Measurements from ENCODE around the gene TRIM38.

TRIM38 gene

DNA sequence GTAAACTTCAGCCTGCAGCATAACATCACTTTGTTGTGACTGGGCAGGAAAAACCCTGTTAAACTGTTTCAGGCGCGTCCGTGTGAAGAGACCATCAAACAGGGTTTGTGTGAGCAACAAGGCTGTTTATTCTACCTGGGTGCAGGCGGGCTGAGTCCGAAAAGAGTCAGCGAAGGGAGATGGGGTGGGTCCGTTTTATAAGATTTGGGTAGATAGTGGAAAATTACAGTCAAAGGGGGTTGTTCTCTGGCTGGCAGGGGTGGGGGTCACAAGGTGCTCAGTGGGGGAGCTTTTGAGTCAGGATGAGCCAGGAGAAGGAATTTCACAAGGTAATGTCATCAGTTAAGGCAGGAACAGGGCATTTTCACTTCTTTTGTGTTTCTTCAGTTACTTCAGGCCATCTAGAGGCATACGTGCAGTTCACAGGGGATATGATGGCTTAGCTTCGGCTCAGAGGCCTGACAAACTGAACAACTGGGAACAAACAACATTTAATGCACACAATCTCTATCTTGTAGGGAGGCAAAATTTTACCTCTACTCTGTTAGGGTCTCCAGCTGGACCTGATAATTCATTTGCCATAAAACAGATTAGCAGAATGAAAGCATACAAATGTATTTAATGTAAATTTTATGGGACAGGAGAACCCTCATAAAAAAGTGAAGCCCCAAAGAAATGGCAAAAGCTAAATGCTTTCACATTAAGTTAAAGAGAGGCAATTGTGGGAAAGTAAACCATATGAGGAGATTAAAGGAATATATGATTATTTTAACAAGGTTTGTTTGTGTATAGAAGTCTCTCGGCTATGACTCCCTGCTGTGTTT is 66.4 kb downstream of the TRIM38 start:
- peak; percentile 68 for DNase-seq

DNA sequence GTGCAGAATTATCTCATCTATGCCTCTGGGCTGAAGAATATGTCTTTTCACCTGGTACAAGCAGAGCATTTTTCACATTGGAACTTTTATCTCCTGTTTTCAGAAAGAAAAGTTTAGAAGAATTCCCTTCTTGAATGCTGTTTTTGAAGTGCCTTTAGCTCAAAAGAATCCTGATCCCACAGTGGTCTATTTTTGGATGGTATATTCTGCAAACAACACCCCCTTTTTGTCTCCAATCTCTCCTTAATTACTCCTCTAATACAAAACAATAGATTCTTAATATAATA is 66.9 kb downstream of the TRIM38 start:
- DNase-seq: no peak

DNA sequence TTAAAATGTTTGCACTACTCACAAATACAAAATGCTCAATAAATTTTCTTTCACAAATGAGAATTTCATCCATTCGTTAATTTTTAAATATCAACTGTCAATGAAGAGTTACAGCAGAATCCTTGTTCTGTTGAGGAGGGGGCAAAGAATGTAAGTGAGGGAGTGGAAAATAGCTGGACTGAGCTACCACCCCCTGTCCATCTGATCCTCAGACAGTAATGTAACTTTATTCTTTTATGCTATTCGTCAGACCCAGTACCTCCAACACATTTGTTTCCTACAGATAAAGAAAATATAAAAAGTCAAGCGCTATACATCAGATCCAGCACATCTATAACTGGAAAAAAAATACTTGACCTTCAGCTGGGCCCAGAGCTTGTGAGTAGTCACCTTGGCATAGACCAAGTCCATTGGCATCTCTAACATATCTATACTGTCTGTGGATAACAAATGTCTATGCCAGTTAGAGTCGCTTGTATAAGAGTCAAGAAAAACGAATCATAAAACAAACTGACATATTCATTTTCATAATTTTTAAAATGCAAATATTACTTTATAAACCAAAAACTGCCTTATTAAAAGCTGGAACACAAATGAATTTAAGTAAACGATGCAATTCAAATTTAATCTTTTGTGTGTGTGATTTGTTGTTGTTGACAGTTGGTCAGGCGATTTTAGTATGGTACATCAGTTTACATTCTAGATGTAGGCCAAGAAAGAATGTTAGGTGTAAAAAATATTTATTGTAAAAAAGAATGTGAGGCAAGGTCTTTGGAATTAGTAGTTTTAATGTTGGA is 67.5 kb downstream of the TRIM38 start:
- DNase-seq: no peak

DNA sequence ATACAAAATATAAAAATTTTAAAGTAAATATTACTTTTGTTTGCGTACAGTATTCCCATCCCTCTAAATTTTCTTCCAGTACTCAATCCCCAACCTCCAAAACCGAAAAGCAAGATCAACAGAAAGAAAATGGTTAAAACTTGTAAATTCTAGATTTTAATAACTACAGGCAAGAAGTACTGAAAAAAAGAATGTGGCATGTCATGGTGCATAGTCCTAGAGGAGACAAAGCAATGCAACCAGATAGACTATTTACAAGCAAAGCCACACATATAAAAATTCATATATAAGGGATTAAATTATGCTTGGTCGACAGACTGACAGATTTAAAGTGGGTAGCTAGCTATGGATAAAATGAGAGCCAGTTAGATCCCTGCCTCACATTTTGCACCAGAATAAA is 68.1 kb downstream of the TRIM38 start:
- no peak for DNase-seq

DNA sequence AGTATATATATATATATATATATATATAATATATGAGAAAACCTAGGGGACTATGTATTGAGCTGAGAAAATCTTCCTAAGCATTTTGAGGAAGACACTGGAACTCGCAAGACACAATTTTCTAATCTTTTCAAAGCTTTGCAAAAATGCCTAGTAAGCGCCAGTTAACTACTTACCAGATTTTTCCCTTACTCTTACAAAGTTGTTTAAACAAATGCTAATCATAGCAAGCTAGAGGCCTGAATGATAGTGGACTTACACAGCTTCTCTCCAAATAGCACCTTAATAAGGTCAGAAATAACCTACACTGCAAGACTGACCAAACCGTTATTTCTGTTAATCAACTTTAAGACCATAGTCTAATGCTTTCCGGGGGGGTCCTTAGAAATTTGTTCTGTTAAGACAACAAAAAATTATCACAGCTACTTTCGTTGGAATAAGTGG is 68.6 kb downstream of the TRIM38 start:
- DNase-seq: no peak

DNA sequence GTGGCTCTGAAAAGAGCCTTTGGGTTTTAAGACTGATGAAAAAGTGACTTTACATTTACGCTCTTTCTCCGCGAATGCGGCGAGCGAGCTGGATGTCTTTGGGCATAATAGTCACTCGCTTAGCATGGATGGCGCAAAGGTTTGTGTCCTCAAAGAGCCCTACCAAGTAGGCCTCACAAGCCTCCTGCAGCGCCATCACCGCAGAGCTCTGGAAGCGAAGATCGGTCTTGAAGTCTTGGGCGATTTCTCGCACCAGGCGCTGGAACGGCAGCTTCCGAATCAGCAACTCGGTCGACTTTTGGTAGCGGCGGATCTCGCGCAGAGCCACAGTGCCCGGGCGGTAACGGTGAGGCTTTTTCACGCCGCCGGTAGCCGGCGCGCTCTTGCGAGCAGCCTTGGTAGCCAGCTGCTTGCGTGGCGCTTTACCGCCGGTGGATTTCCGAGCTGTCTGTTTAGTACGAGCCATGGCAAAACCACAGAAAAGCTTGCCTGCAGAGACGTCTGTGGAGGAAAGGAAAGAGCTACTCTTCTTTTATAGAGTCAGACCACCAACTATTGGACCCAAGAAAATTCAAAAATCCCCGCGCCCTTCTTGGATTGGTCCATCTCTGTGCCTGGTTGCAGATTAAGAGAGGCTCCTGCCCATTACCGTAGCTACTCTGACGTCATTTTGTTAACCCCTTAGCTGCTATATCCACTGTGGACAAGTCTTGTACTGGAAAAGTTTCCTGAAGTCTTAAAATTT is 69.2 kb downstream of the TRIM38 start:
- DNase-seq: peak; percentile 97

DNA sequence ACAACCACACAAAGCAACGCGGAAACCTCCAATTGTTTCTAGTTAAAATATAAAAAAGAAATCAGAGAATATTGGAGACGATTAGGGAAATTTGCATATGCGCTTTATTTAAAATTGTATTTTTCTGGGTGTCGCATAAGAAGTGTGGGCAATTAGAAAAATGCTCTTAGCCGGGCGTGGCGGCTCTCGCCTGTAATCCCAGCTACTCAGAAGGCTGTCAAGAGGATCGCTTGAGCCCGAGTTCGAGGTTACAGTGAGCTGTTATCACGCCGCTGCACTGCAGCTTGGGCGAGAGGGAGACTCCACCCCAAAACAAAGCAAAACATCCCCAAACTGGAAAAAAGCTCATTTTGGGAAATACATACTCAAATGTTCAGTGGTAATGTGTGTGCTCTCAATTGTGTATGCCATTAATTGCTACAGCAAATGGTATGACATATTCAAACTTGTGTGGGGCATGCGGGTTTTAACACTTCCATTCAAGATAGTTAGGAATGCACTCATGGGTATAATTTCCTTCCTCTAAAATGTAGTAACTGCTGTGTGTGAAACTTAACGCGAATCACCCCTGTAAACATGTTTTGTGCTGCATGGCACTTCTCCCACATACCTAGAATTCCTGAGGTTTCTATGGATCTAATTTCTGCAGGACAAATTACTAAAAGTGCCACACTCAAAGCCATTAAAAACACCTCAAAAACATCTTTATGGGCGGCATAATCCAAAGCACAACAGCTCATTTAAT is 69.9 kb downstream of the TRIM38 start:
- DNase-seq: peak; percentile 77

DNA sequence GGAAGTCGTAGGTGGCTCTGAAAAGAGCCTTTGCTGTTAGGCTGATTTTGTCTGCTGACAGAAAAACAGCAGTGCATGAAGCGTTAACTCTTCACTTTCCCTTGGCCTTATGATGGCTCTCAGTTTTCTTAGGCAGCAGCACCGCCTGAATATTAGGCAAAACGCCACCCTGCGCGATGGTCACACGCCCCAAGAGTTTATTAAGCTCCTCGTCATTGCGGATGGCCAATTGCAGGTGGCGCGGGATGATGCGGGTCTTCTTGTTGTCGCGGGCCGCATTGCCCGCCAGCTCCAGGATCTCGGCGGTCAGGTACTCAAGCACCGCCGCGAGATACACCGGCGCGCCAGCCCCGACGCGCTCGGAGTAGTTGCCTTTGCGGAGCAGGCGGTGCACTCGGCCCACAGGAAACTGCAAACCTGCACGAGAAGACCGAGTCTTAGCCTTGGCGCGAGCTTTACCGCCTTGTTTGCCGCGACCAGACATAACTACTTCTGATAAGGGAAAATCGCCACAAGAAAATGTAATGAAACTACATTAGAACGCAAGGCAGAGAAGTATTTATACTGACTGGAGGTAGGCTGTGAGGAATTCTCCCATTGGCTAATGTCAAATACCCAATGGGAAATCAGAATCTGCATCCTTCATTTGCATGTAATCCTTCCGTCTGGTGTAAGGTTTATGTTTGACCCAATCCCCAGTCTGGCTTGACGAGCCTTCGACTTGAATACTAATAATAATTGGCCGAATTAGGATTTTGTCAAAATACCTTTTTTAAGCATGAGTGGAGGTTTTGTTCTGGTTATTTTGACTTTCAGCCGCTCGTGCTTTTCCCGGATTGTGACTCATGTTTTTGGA is 70.7 kb downstream of the TRIM38 start:
- DNase-seq: peak; percentile 87

DNA sequence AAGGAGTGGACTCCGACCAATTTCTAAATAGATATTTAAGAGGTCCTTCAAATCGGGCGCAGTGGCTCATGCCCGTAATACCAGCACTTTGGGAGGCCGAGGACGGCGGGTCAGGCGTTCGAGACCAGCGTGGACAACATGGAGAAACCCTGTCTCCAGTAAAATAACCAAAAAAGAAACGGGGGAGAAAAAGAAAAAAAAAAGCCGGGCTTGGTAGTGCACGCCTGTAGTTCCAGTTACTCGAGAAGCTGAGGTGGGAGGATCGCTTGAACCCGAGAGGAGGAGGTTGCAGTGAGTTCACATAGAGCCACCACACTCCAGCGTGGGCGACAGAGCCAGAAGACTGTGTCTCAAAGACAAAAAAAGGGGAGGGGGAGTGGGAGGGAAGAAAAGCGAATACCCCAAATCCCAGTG is 71.3 kb downstream of the TRIM38 start:
- DNase-seq: peak; percentile 71

DNA sequence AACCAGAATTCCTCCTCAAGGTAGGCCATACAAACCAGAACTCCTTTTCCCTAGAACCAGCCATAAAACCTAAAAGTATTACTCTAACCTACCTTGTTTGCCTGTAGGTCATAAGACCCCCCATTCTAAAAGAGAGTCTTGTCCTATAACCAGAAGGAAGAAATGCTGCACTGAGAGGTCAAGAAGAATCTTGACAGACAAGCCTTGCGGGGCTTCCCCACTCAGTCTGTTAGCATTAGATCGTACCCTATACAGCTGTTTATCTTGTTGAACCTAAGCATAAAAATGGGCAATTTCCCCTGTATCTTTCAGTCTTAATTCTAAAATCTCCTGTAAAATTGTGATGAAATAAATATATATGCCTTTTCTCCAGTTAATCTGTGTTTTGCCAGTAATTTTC is 72.3 kb downstream of the TRIM38 start:
- DNase-seq: no peak

Data from islet precursor cell (in vitro differentiated cells).